Mammary epithelial cell (primary cell): ENCODE data around the gene TMTC1.

Experiments
- CTCF ChIP-seq, 2 donors: IDR thresholded peaks in 1 of 2; conservative IDR thresholded peaks in 1 of 2; 2 replicates each; pipeline ENCODE4 v1.5.1; 2011 to 2012; ENCODE audit warnings: inconsistent platforms in 2 of 2, low read length in 2 of 2, mild to moderate bottlenecking in 2 of 2, control low read depth in 1 of 2, low read depth in 1 of 2; ENCODE audit not compliant: insufficient read depth in 1 of 2; ENCODE audit errors: extremely low read depth in 1 of 2
- EZH2 ChIP-seq: IDR thresholded peaks from 2 replicates; pipeline ENCODE4 v1.6.1; 2012; ENCODE audit warnings: low read length, inconsistent platforms, borderline replicate concordance

- TF ChIP-seq CTCF (conservative IDR thresholded peaks at IDR 0.05 in 1 of 2, IDR thresholded peaks at IDR 0.05 in 1 of 2; ENCODE audit: extremely low read depth in 1 of 2, insufficient read depth in 1 of 2, low read depth in 1 of 2, low read length in 2 of 2), result no peak
- TF ChIP-seq EZH2, result no peak
Observed at GRCh38 chr12:29694002-29694401, 89.7 kb downstream of the TMTC1 start.
